K562 (cell line): Measurements from ENCODE around the gene OR4C5. TPM values are rescaled to one million over a fixed set of nuclear protein-coding genes. Genes with fewer than 3 reads are reported as not detected.
A peak's percentile ranks its signal among the peaks of the same experiment; 100 is the strongest.
"Not testable (repeated sequence)": the region's sequence is repeated elsewhere in the genome, so short reads cannot be mapped to it uniquely, and the experiment has no call there.

Source experiments
- ATAC-seq: fragments of 200-7000 bp; cut with Tn5 transposase; 3 replicates; pipeline ENCODE4 v1.9.1; 2020; ENCODE audit warnings: moderate library complexity
- BruUV-seq: library from RNA; stranded (reverse); fragments of 400-500 nt; replicated peaks from 2 replicates; lab custom pipeline; 2021; lab: Mats Ljungman, UMichigan
- CTCF ChIA-PET: fragments of 300-600 bp; formaldehyde crosslinking; extraction: SDS; loops from one replicate; lab custom pipeline; 2021; ENCODE audit warnings: low intra/inter-chr PET ratio; lab: Yijun Ruan, JAX
- POLR2A ChIA-PET: fragments of 300-600, 350-650 bp; sonication (Branson Sonifier 250); formaldehyde crosslinking; extraction: SDS; loops from one replicate; lab custom pipeline; 2021; ENCODE audit warnings: antibody characterized with exemption, inconsistent platforms; lab: Yijun Ruan, JAX
- DNase-seq, 4 experiments: peaks; one replicate each; pipeline versions ENCODE4 v3.0.0 to v3.0.0-alpha.2; 2011 to 2018; ENCODE audit warnings: low spot score in 3 of 4, mixed read lengths in 3 of 4; ENCODE audit errors: extremely low read depth in 1 of 4
- FAIRE-seq: peaks from 2 replicates; lab custom pipeline; 2011; peaks lifted over from hg19 to GRCh38; lab: Jason Lieb, UNC
- H2AFZ ChIP-seq: 2 replicates; pipeline ENCODE4 v1.6.0; 2011; ENCODE audit warnings: low read depth, low read length, control low read depth, inconsistent platforms
- H3K27ac ChIP-seq: fragments of 200-600 bp; 3 replicates; pipeline ENCODE4 v1.8.0; 2011; ENCODE audit warnings: low read depth, mild to moderate bottlenecking, control low read depth, inconsistent platforms, low read length, moderate library complexity, mixed read lengths; ENCODE audit errors: extremely low read depth
- H3K27me3 ChIP-seq, 2 experiments: fragments of 300-600 bp in 1 of 2; 2 replicates in 1 of 2; 3 replicates in 1 of 2; pipeline versions ENCODE4 v1.6.0 to v1.8.0; 2011; ENCODE audit warnings: inconsistent platforms in 2 of 2, low read length in 2 of 2, mild to moderate bottlenecking in 1 of 2, mixed read lengths in 1 of 2, moderate library complexity in 1 of 2; ENCODE audit not compliant: control insufficient read depth in 2 of 2, insufficient read depth in 2 of 2
- H3K36me3 ChIP-seq: fragments of 300-600 bp; 3 replicates; pipeline ENCODE4 v1.8.0; 2011; ENCODE audit warnings: mild to moderate bottlenecking, low read length, inconsistent platforms; ENCODE audit not compliant: control insufficient read depth, insufficient read depth
- H3K4me1 ChIP-seq, 2 experiments: fragments of 200-600 bp in 1 of 2; replicated peaks in 1 of 2; 2 replicates in 1 of 2; 3 replicates in 1 of 2; pipeline versions ENCODE4 v1.5.1 to v1.8.0; 2011; ENCODE audit warnings: inconsistent platforms in 2 of 2, low read length in 2 of 2, mild to moderate bottlenecking in 1 of 2, mixed read lengths in 1 of 2, moderate library complexity in 1 of 2; ENCODE audit not compliant: control insufficient read depth in 2 of 2, insufficient read depth in 2 of 2
- H3K4me2 ChIP-seq: 2 replicates; pipeline ENCODE4 v1.6.1; 2011; ENCODE audit warnings: low read length, control low read depth, inconsistent platforms, mixed read lengths; ENCODE audit not compliant: insufficient read depth
- H3K4me3 ChIP-seq: fragments of 200-600 bp; sonication (generic), shearing (Covaris generic); 2 replicates; pipeline ENCODE4 v1.5.1; 2016; ENCODE audit warnings: control low read depth, inconsistent platforms
- H3K79me2 ChIP-seq: fragments of 200-600 bp; 3 replicates; pipeline ENCODE4 v1.8.0; 2011; ENCODE audit warnings: low read length, inconsistent platforms; ENCODE audit not compliant: control insufficient read depth, insufficient read depth
- H3K9ac ChIP-seq, 2 experiments: 2 replicates each; pipeline versions ENCODE4 v1.6.0 to v1.6.1; 2011; ENCODE audit warnings: low read depth in 2 of 2, low read length in 2 of 2, control low read depth in 1 of 2, inconsistent platforms in 1 of 2, mild to moderate bottlenecking in 1 of 2, mixed read lengths in 1 of 2; ENCODE audit not compliant: insufficient read depth in 1 of 2
- H3K9me1 ChIP-seq: one replicate; pipeline ENCODE4 v1.6.0; 2011; ENCODE audit warnings: inconsistent platforms, mild to moderate bottlenecking, low read length, moderate library complexity; ENCODE audit not compliant: control insufficient read depth, insufficient read depth
- H3K9me3 ChIP-seq: replicated peaks from 2 replicates; pipeline ENCODE4 v1.5.1; 2011; ENCODE audit warnings: low read depth, low read length, inconsistent platforms; ENCODE audit not compliant: control insufficient read depth, insufficient read depth
- H4K20me1 ChIP-seq: replicated peaks from 2 replicates; pipeline ENCODE4 v1.6.1; 2011; ENCODE audit warnings: low read length, inconsistent platforms, mixed read lengths; ENCODE audit not compliant: control insufficient read depth, insufficient read depth
- TAF15 ChIP-seq: fragments of 200-400 bp; formaldehyde crosslinking; IDR thresholded peaks from 2 replicates; pipeline ENCODE4 v1.6.1; 2017; ENCODE audit warnings: mild to moderate bottlenecking, low read depth, low read length, moderate library complexity
- WGBS: fragments of 100-300 bp; shearing (Covaris generic); methylation state at CpG from one replicate; pipeline ENCODE4 v1.1.6; 2016; ENCODE audit warnings: low coverage, mixed read lengths; ENCODE audit not compliant: insufficient coverage; ENCODE audit errors: missing lambda C conversion rate; 5-methylcytosine and 5-hydroxymethylcytosine counted together
- in situ Hi-C: fragments of 300-500 bp; cut with MboI; formaldehyde crosslinking; loops from 4 replicates; pipeline ENCODE4 v1.15.0; 2018; ENCODE audit warnings: inconsistent platforms, mixed read lengths
- intact Hi-C: fragments of 100-400 bp; cut with micrococcal nuclease; formaldehyde crosslinking; loops from 2 replicates; pipeline ENCODE4 v1.14.2; 2022
- polyA plus RNA-seq, 8 experiments: library from polyadenylated mRNA; depleted of rRNA in 4 of 8; stranded (reverse) in 5 of 8; unstranded in 3 of 8; fragments of >200 nt; fragmentation: Nextera tagmentation in 2 of 8; fragmentation: Illumina TruSeq in 1 of 8; extraction: Ambion mirVana in 2 of 8; extraction: Trizol in 1 of 8; gene quantifications; 2 replicates each; pipeline versions ENCODE4 v1.2.1 to v1.2.3, GENCODE V29; 2011 to 2014; ENCODE audit warnings: inconsistent platforms in 1 of 8, missing spikeins in 1 of 8
- total RNA-seq, 7 experiments: library from RNA; depleted of rRNA in 6 of 7; stranded (reverse); fragments of >200 nt in 6 of 7; fragmentation: Illumina TruSeq in 2 of 7; extraction: Trizol in 2 of 7; gene quantifications; 2 replicates each; pipeline versions ENCODE4 v1.2.1 to v1.2.3, GENCODE V29; 2011 to 2021; ENCODE audit warnings: low replicate concordance in 1 of 7
- TF ChIP-seq, protein P1 (sequence below), 3 experiments: IDR thresholded peaks in 2 of 3; conservative IDR thresholded peaks in 1 of 3; 2 replicates each; pipeline ENCODE4 v1.5.1; 2011 to 2012; ENCODE audit warnings: low read length in 3 of 3, mild to moderate bottlenecking in 3 of 3, control low read depth in 2 of 3, improper control_type of control experiment in 1 of 3, inconsistent platforms in 1 of 3, low read depth in 1 of 3, mixed read lengths in 1 of 3, moderate library complexity in 1 of 3; ENCODE audit not compliant: insufficient read depth in 2 of 3

OR4C5 gene
- total and polyA plus RNA-seq, 9 of the 15 experiments (the other 6 are each of a cell fraction or from before 2014, with no cell fraction given): not detected

GRCh38 chr11:48384670-48385069 lies 18.4 kb upstream of the OR4C5 start:
- ChIA-PET CTCF (no interaction called here), POLR2A (no interaction called here)
- no TSS peak for BruUV-seq
- Histone ChIP-seq H3K27ac (no peak overlapping the region), H3K4me3 (no peak overlapping the region), H3K9me1 (no peaks in the 10 kb centered on the region), H3K36me3 (no peaks in the 10 kb centered on the region), H3K27me3 (no peaks in the 10 kb centered on the region), H2AFZ (no peak overlapping the region), H3K9ac (no peak overlapping the region), H3K9me3 (no peaks in the 10 kb centered on the region), H3K4me2 (no peak overlapping the region), H4K20me1 (no peaks in the 10 kb centered on the region), H3K79me2 (no peaks in the 10 kb centered on the region), H3K4me1 (no peaks in the 10 kb centered on the region)
- FAIRE-seq: no peak
- no peak for TF ChIP-seq TAF15
- TF ChIP-seq, protein P1, sequence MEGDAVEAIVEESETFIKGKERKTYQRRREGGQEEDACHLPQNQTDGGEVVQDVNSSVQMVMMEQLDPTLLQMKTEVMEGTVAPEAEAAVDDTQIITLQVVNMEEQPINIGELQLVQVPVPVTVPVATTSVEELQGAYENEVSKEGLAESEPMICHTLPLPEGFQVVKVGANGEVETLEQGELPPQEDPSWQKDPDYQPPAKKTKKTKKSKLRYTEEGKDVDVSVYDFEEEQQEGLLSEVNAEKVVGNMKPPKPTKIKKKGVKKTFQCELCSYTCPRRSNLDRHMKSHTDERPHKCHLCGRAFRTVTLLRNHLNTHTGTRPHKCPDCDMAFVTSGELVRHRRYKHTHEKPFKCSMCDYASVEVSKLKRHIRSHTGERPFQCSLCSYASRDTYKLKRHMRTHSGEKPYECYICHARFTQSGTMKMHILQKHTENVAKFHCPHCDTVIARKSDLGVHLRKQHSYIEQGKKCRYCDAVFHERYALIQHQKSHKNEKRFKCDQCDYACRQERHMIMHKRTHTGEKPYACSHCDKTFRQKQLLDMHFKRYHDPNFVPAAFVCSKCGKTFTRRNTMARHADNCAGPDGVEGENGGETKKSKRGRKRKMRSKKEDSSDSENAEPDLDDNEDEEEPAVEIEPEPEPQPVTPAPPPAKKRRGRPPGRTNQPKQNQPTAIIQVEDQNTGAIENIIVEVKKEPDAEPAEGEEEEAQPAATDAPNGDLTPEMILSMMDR (IDR thresholded peaks at IDR 0.05 in 2 of 3, conservative IDR thresholded peaks at IDR 0.05 in 1 of 3; ENCODE audit: insufficient read depth in 2 of 3, low read depth in 1 of 3, low read length in 3 of 3): peak in 2 of 3 experiments; percentile 6 to 36; a peak in 1 of 6 replicates
- DNase-seq: peak; percentile 1 to 14 (median 11)
- WGBS: 0% methylated on average over 4 of the region's 4 CpGs
- in situ Hi-C loops: no loop called here
- intact Hi-C loops: no loop called here
- ATAC-seq: no peak

- BruUV-seq, CTCF ChIA-PET, H3K79me2 ChIP-seq, H3K9me1 ChIP-seq, H3K27ac ChIP-seq, H2AFZ ChIP-seq, POLR2A ChIA-PET, H3K9ac ChIP-seq, H3K36me3 ChIP-seq, H4K20me1 ChIP-seq, H3K27me3 ChIP-seq, in situ Hi-C loops, H3K9me3 ChIP-seq, H3K4me3 ChIP-seq, FAIRE-seq, intact Hi-C loops, H3K4me2 ChIP-seq, ATAC-seq, H3K4me1 ChIP-seq, DNase-seq: not testable (repeated sequence)
- 0% methylated on average over 2 of the region's 2 CpGs for WGBS
Measured at GRCh38 chr11:48384151-48384550, 17.9 kb upstream of the OR4C5 start.

GRCh38 chr11:48361289-48361688 lies 5.0 kb downstream of the OR4C5 start:
- H3K36me3 ChIP-seq, DNase-seq, intact Hi-C loops, H3K4me1 ChIP-seq, H3K79me2 ChIP-seq, FAIRE-seq, H3K27me3 ChIP-seq, in situ Hi-C loops, H2AFZ ChIP-seq, ATAC-seq, H3K27ac ChIP-seq, H3K4me3 ChIP-seq, H3K4me2 ChIP-seq, H3K9me3 ChIP-seq, H3K9ac ChIP-seq, BruUV-seq, POLR2A ChIA-PET, H3K9me1 ChIP-seq, H4K20me1 ChIP-seq, CTCF ChIA-PET: not testable (repeated sequence)
- 0% methylated on average over 2 of the region's 2 CpGs for WGBS
